Ovary (tissue), 10 donors: Measurements from ENCODE around the gene MYO1A. TPM values are rescaled to one million over a fixed set of nuclear protein-coding genes. Genes with fewer than 3 reads are reported as not detected.
A peak's percentile ranks its signal among the peaks of the same experiment; 100 is the strongest.

Experiments used
- DNase-seq, 5 donors: peaks; one replicate each; pipeline ENCODE4 v3.0.0-alpha.2; 2019 to 2020
- H3K27ac ChIP-seq, 2 donors: fragments of 200-600 bp; one replicate each; pipeline versions ENCODE4 v1.5.1 to v1.8.0; 2019 to 2022
- H3K27me3 ChIP-seq: fragments of 200-600 bp; one replicate; pipeline ENCODE4 v1.8.0; 2022
- H3K36me3 ChIP-seq: fragments of 200-600 bp; sonication (generic); one replicate; pipeline ENCODE4 v1.5.1; 2019
- H3K4me1 ChIP-seq: one replicate; pipeline ENCODE4 v1.8.1; 2013; ENCODE audit warnings: mild to moderate bottlenecking, moderate library complexity; ENCODE audit not compliant: insufficient read depth
- H3K4me3 ChIP-seq: fragments of 200-600 bp; sonication (generic); one replicate; pipeline ENCODE4 v1.5.1; 2017
- H3K9me3 ChIP-seq, 2 donors: fragments of 200-600 bp in 1 of 2; sonication (generic) in 1 of 2; one replicate each; pipeline versions ENCODE4 v1.5.1 to v1.8.1; 2013 to 2019; ENCODE audit warnings: mild to moderate bottlenecking in 1 of 2, moderate library complexity in 1 of 2
- CTCF ChIP-seq, 3 donors: fragments of 450-650 bp in 2 of 3; fragments of 200-600 bp in 1 of 3; IDR thresholded peaks; one replicate each; pipeline versions ENCODE4 v1.5.1 to v1.8.0; 2016 to 2022; ENCODE audit warnings: antibody characterized with exemption in 3 of 3, mild to moderate bottlenecking in 1 of 3
- EP300 ChIP-seq: sonication (generic); formaldehyde crosslinking; IDR thresholded peaks from one replicate; pipeline ENCODE4 v1.6.1; 2017; ENCODE audit warnings: antibody characterized with exemption
- POLR2A ChIP-seq: fragments of 450-650 bp; IDR thresholded peaks from one replicate; pipeline ENCODE4 v1.6.1; 2017; ENCODE audit warnings: antibody characterized with exemption, mild to moderate bottlenecking, moderate library complexity
- WGBS, 3 donors: extraction: QIAGEN DNeasy Blood & Tissue Kit in 1 of 3; methylation state at CpG; one replicate each; pipeline versions ENCODE4 v1.1.5 to v1.1.7; 2013 to 2017; 5-methylcytosine and 5-hydroxymethylcytosine counted together
- intact Hi-C, 4 donors: fragments of 100-400 bp; cut with DNase I; formaldehyde crosslinking; loops; one replicate each; pipeline versions ENCODE4 v1.11.0 to v1.15.1; 2022 to 2023
- long read RNA-seq, 3 donors: library from polyadenylated mRNA in 2 of 3; unstranded in 2 of 3; transcript quantifications; one replicate each; pipeline ENCODE4 v2.0.0 and lab custom pipeline, GENCODE V29; 2021 to 2026
- polyA plus RNA-seq, 2 donors: library from polyadenylated mRNA; stranded (reverse); fragments of 200-250 nt in 1 of 2; fragments of 350-450 nt in 1 of 2; fragmentation: Illumina TruSeq in 1 of 2; extraction: RNeasy Lipid Tissue Mini Kit (QIAGEN cat#74804) in 1 of 2; gene quantifications; one replicate each; pipeline ENCODE4 v1.2.3, GENCODE V29; 2013 to 2014
- total RNA-seq, 7 donors: library from RNA; depleted of rRNA in 2 of 7; stranded (reverse); fragments of >200 nt in 2 of 7; fragmentation: NEBNext Ultra II Directional in 3 of 7; extraction: Animal tissue kit (Norgen Biotek cat#: 25700) in 3 of 7; gene quantifications; one replicate each; pipeline versions ENCODE4 v1.1.0 to v1.2.4, GENCODE V29; 2016 to 2023
- donor health status: DM: no; HTN: no; CAD: no; lungs with moderate emphysema.
- donor health status: DM: no; HTN: no; CAD: no.
- donor health status: Bipolar disorder and iron deficiency.
- donor health status: DM: yes; HTN: yes; CAD: no.
- donor health status: DM: no; HTN: no; CAD: no.
- donor health status: DM: yes; HTN: yes; CAD: no.

The MYO1A gene
- total RNA-seq = 1 to 10 TPM in 1 of 7 donors, under 1 TPM in 4, not detected in 2; 0.10 to 2.6 (median 0.23) TPM
- under 1 TPM; 0.08 to 0.38 TPM for polyA plus RNA-seq
- long read RNA-seq, donor 1 = 0 reads
- long read RNA-seq, donor 2 = 0 reads
- long read RNA-seq, donor 3 = 0 reads

GRCh38 chr12:57049890-57050289 lies at the start of gene MYO1A:
Gene MYO1A, minus strand, starts transcription at chr12:57050129. Its CDS starts 1,806 bp downstream, at chr12:57048323.
- no peak for DNase-seq
- Histone ChIP-seq H3K36me3 (no peaks in the 10 kb centered on the region), H3K4me1 (no peaks in the 10 kb centered on the region), H3K27me3 (no peaks in the 10 kb centered on the region), H3K4me3 (no peak within 1 kb of the TSS), H3K27ac (no peak within 1 kb of the TSS), H3K9me3 (no peaks in the 10 kb centered on the region)
- intact Hi-C loops = no loop called here
- 25 to 45% (median 27%) methylated on average over 2 of the region's 2 CpGs for WGBS, 3 donors
- no peak for TF ChIP-seq EP300
- TF ChIP-seq CTCF (IDR thresholded peaks at IDR 0.05) = no peak
- no peak for TF ChIP-seq POLR2A

GRCh38 chr12:57099047-57099714 lies 49.3 kb upstream of the MYO1A start:
- TF ChIP-seq CTCF (IDR thresholded peaks at IDR 0.05) = no peak
- no peak for TF ChIP-seq EP300
- no peak for TF ChIP-seq POLR2A
- no peaks in the 10 kb centered on the region for H3K9me3 ChIP-seq
- H3K27me3 ChIP-seq = no peaks in the 10 kb centered on the region
- H3K27ac ChIP-seq = no peak overlapping the region
- peaks cover 4% of the 10 kb centered on the region for H3K4me1 ChIP-seq
- DNase-seq = peak in 1 of 5 donors; percentile 6
- no peak overlapping the region for H3K4me3 ChIP-seq
- 77 to 80% (median 78%) methylated on average over 11 of the region's 11 CpGs for WGBS, 3 donors
- H3K36me3 ChIP-seq = no peaks in the 10 kb centered on the region
- intact Hi-C loops = no loop called here

- no peaks in the 10 kb centered on the region for H3K27me3 ChIP-seq
- peak in 1 of 5 donors; percentile 11 for DNase-seq
- peaks cover 8% of the 10 kb centered on the region for H3K4me1 ChIP-seq
- intact Hi-C loops = no loop called here
- TF ChIP-seq POLR2A (no peak), EP300 (no peak), CTCF (IDR thresholded peaks at IDR 0.05) (no peak)
- WGBS, 3 donors = 63 to 69% (median 67%) methylated on average over 1 of the region's 1 CpG
- no peak overlapping the region for H3K27ac ChIP-seq
- no peaks in the 10 kb centered on the region for H3K9me3 ChIP-seq
- H3K36me3 ChIP-seq = no peaks in the 10 kb centered on the region
- no peak overlapping the region for H3K4me3 ChIP-seq
Measured at GRCh38 chr12:57098546-57098945, 48.6 kb upstream of the MYO1A start.

- WGBS, 3 donors = 71 to 79% (median 72%) methylated on average over 8 of the region's 8 CpGs
- H3K27me3 ChIP-seq = no peaks in the 10 kb centered on the region
- H3K27ac ChIP-seq = no peak overlapping the region
- H3K4me1 ChIP-seq = peaks cover 13% of the 10 kb centered on the region
- TF ChIP-seq CTCF (IDR thresholded peaks at IDR 0.05) = no peak
- no peak for TF ChIP-seq EP300
- no peak for TF ChIP-seq POLR2A
- intact Hi-C loops = no loop called here
- peak in 1 of 5 donors; percentile 3 for DNase-seq
- no peak overlapping the region for H3K4me3 ChIP-seq
- no peaks in the 10 kb centered on the region for H3K9me3 ChIP-seq
- H3K36me3 ChIP-seq = no peaks in the 10 kb centered on the region
Measured at GRCh38 chr12:57097554-57097835, 47.6 kb upstream of the MYO1A start.
